HepG2 (cell line): Measurements from ENCODE around the gene NKX2-3. TPM values are rescaled to one million over a fixed set of nuclear protein-coding genes. Genes with fewer than 3 reads are reported as not detected.

Source experiments
- ATAC-seq: fragments of 200-7000 bp; cut with Tn5 transposase; 3 replicates; pipeline ENCODE4 v1.9.1; 2020; ENCODE audit warnings: mild to moderate bottlenecking, moderate library complexity
- BruUV-seq: library from RNA; stranded (reverse); fragments of 400-500 nt; replicated peaks from 2 replicates; lab custom pipeline; 2021; lab: Mats Ljungman, UMichigan
- CTCF ChIA-PET: fragments of 300-600 bp; formaldehyde crosslinking; extraction: SDS; loops from one replicate; lab custom pipeline; 2021; ENCODE audit warnings: low total read pairs, inconsistent platforms, low intra/inter-chr PET ratio; lab: Yijun Ruan, JAX
- POLR2A ChIA-PET: fragments of 350-600 bp; sonication (Branson Sonifier 250); formaldehyde crosslinking; loops from one replicate; lab custom pipeline; 2020; ENCODE audit warnings: antibody characterized with exemption, inconsistent platforms; lab: Yijun Ruan, JAX
- DNase-seq: peaks from one replicate; pipeline ENCODE4 v3.0.0-alpha.2; 2015; ENCODE audit warnings: low spot score
- FAIRE-seq: peaks from 3 replicates; lab custom pipeline; 2011; peaks lifted over from hg19 to GRCh38; lab: Jason Lieb, UNC
- H2AFZ ChIP-seq: one replicate; pipeline ENCODE4 v1.6.1; 2011; ENCODE audit warnings: low read length, inconsistent platforms
- H3K27ac ChIP-seq: fragments of 300-600 bp; 3 replicates; pipeline ENCODE4 v1.8.0; 2011; ENCODE audit warnings: mixed run types, mild to moderate bottlenecking, mixed read lengths, low read length, inconsistent platforms; ENCODE audit not compliant: insufficient read depth; ENCODE audit errors: extremely low read length
- H3K27me3 ChIP-seq, 2 experiments: fragments of 200-600 bp in 1 of 2; 2 replicates in 1 of 2; 3 replicates in 1 of 2; pipeline versions ENCODE4 v1.6.0 to v1.8.0; 2011; ENCODE audit warnings: low read length in 2 of 2, mild to moderate bottlenecking in 2 of 2, moderate library complexity in 2 of 2, inconsistent platforms in 1 of 2; ENCODE audit not compliant: insufficient read depth in 2 of 2, control insufficient read depth in 1 of 2
- H3K36me3 ChIP-seq, 2 experiments: fragments of 200-600 bp in 1 of 2; replicated peaks in 1 of 2; 2 replicates in 1 of 2; 3 replicates in 1 of 2; pipeline versions ENCODE4 v1.5.1 to v1.8.0; 2011; ENCODE audit warnings: low read length in 2 of 2, inconsistent platforms in 1 of 2; ENCODE audit not compliant: insufficient read depth in 2 of 2, control insufficient read depth in 1 of 2
- H3K4me1 ChIP-seq: 2 replicates; pipeline ENCODE4 v1.5.1; 2012; ENCODE audit warnings: low read length, inconsistent platforms; ENCODE audit not compliant: insufficient read depth
- H3K4me2 ChIP-seq: 2 replicates; pipeline ENCODE4 v1.6.0; 2011; ENCODE audit warnings: low read depth, low read length, inconsistent platforms
- H3K4me3 ChIP-seq, 3 experiments: fragments of 200-600 bp in 1 of 3; sonication (generic), shearing (Covaris generic) in 1 of 3; replicated peaks in 1 of 3; 2 replicates each; pipeline ENCODE4 v1.5.1; 2011 to 2016; ENCODE audit warnings: low read length in 3 of 3, inconsistent platforms in 2 of 3, low read depth in 2 of 3, mild to moderate bottlenecking in 2 of 3, control low read depth in 1 of 3, mixed read lengths in 1 of 3; ENCODE audit not compliant: insufficient read depth in 1 of 3
- H3K79me2 ChIP-seq: one replicate; pipeline ENCODE4 v1.6.1; 2011; ENCODE audit warnings: low read length, inconsistent platforms; ENCODE audit not compliant: insufficient read depth
- H3K9ac ChIP-seq: 2 replicates; pipeline ENCODE4 v1.6.0; 2011; ENCODE audit warnings: mild to moderate bottlenecking, low read depth, low read length, inconsistent platforms; ENCODE audit not compliant: insufficient read depth
- H3K9me3 ChIP-seq: 2 replicates; pipeline ENCODE4 v1.5.1; 2012; ENCODE audit warnings: mild to moderate bottlenecking, low read length
- H4K20me1 ChIP-seq: 2 replicates; pipeline ENCODE4 v1.6.0; 2011; ENCODE audit warnings: inconsistent platforms, mild to moderate bottlenecking, low read length, moderate library complexity; ENCODE audit not compliant: insufficient read depth
- ETV5 ChIP-seq: IDR thresholded peaks from 2 replicates; pipeline ENCODE4 v1.6.1; 2018; ENCODE audit warnings: missing biosample characterization, missing genetic modification reagents, inconsistent platforms, borderline replicate concordance
- HNF4G ChIP-seq, 2 experiments: sonication (generic) in 1 of 2; formaldehyde crosslinking in 1 of 2; IDR thresholded peaks; 2 replicates each; pipeline versions ENCODE4 v1.4.0 to v1.6.1; 2011 to 2020; ENCODE audit warnings: borderline replicate concordance in 2 of 2, low read depth in 2 of 2, mild to moderate bottlenecking in 2 of 2, low read length in 1 of 2, missing genetic modification reagents in 1 of 2, moderate library complexity in 1 of 2
- KDM5B ChIP-seq: sonication (generic); formaldehyde crosslinking; IDR thresholded peaks from 2 replicates; pipeline ENCODE4 v1.4.0; 2020; ENCODE audit warnings: missing genetic modification reagents, mild to moderate bottlenecking, borderline replicate concordance
- WGBS: methylation state at CpG from one replicate; pipeline ENCODE4 v1.1.6; 2017; ENCODE audit warnings: low lambda C conversion rate; 5-methylcytosine and 5-hydroxymethylcytosine counted together
- in situ Hi-C: cut with HindIII; loops from 2 replicates; pipeline ENCODE4 v1.10.0; 2017; ENCODE audit warnings: low pct_unique_long_range_greater_than_20kb; ENCODE audit not compliant: extremely low pct_ligation_motif_present
- intact Hi-C: fragments of 100-400 bp; cut with micrococcal nuclease; formaldehyde crosslinking; loops from one replicate; pipeline ENCODE4 v1.10.0; 2022; ENCODE audit not compliant: unreplicated experiment
- polyA plus RNA-seq, 8 experiments: library from polyadenylated mRNA; depleted of rRNA in 3 of 8; stranded (reverse) in 7 of 8; unstranded in 1 of 8; fragments of >200 nt; fragmentation: Illumina TruSeq in 4 of 8; extraction: Trizol in 4 of 8; gene quantifications; 2 replicates each; pipeline versions ENCODE4 v1.2.1 to v1.2.3, GENCODE V29; 2011 to 2016; ENCODE audit warnings: low read depth in 4 of 8, missing spikeins in 1 of 8, mixed read lengths in 1 of 8; ENCODE audit not compliant: insufficient read depth in 1 of 8
- total RNA-seq, 5 experiments: library from RNA; depleted of rRNA; stranded (reverse); fragments of >200 nt; fragmentation: Illumina TruSeq; extraction: Trizol; gene quantifications; 2 replicates each; pipeline ENCODE4 v1.2.3, GENCODE V29; 2016; ENCODE audit warnings: low read depth in 1 of 5
- TF ChIP-seq, protein P1 (sequence below): sonication (generic); formaldehyde crosslinking; IDR thresholded peaks from 2 replicates; pipeline ENCODE4 v1.4.0; 2020; ENCODE audit warnings: low read depth, missing genetic modification reagents
- TF ChIP-seq, protein P2 (sequence below): sonication (generic); formaldehyde crosslinking; IDR thresholded peaks from 2 replicates; pipeline ENCODE4 v1.4.0; 2020; ENCODE audit warnings: mild to moderate bottlenecking, missing genetic modification reagents

The NKX2-3 gene
- total and polyA plus RNA-seq, 2 of the 13 experiments (the other 11 are each of a cell fraction or from before 2014, with no cell fraction given): not detected

DNA sequence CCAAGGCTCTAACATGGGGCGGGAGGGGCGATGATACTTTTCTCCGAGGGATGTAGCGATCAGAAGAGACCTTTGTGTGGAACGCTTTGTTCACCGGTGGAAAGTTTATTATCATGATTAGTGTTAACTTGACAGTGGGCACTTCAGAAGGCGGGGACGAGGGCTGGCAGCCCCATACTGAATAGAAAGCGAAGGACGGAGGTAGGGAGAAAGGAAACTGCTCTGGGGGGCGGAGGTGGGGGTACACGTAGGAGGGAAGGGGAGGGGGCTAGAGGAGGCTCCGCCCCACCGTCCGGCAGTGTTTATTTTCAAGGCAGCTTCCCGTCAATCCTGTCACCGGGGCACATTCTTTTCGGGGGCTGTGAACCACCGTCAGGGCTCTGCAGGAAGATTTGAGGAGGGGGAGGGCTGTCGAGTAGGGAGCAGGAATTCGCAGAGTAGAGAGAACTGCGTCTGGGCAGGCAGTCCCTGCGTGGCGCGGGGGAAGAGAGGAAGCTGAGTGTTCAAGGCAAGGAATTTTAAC, 9.4 kb upstream of the NKX2-3 start:
- H3K36me3 ChIP-seq: no peaks in the 10 kb centered on the region
- H3K79me2 ChIP-seq: no peaks in the 10 kb centered on the region
- peak overlapping the region; percentile 77 for H3K4me2 ChIP-seq
- H3K9me3 ChIP-seq: no peaks in the 10 kb centered on the region
- WGBS: 17% methylated on average over 25 of the region's 25 CpGs
- ATAC-seq: no peak
- H3K4me3 ChIP-seq: peak overlapping the region; percentile 8 to 62 (median 26); a peak in 5 of 6 replicates
- DNase-seq: no peak
- no peak for FAIRE-seq
- intact Hi-C loops (no loop called here), in situ Hi-C loops (no loop called here)
- no peak overlapping the region for H3K27ac ChIP-seq
- POLR2A ChIA-PET: no interaction called here
- H3K4me1 ChIP-seq: peaks cover 44% of the 10 kb centered on the region
- TF ChIP-seq HNF4G (IDR thresholded peaks at IDR 0.05; ENCODE audit: borderline replicate concordance, low read depth, low read length) (no peak), HNF4G (CRISPR knock-in tag; IDR thresholded peaks at IDR 0.05; ENCODE audit: borderline replicate concordance, low read depth) (no peak), ETV5 (no peak), KDM5B (CRISPR knock-in tag) (no peak)
- TF ChIP-seq, protein P1, sequence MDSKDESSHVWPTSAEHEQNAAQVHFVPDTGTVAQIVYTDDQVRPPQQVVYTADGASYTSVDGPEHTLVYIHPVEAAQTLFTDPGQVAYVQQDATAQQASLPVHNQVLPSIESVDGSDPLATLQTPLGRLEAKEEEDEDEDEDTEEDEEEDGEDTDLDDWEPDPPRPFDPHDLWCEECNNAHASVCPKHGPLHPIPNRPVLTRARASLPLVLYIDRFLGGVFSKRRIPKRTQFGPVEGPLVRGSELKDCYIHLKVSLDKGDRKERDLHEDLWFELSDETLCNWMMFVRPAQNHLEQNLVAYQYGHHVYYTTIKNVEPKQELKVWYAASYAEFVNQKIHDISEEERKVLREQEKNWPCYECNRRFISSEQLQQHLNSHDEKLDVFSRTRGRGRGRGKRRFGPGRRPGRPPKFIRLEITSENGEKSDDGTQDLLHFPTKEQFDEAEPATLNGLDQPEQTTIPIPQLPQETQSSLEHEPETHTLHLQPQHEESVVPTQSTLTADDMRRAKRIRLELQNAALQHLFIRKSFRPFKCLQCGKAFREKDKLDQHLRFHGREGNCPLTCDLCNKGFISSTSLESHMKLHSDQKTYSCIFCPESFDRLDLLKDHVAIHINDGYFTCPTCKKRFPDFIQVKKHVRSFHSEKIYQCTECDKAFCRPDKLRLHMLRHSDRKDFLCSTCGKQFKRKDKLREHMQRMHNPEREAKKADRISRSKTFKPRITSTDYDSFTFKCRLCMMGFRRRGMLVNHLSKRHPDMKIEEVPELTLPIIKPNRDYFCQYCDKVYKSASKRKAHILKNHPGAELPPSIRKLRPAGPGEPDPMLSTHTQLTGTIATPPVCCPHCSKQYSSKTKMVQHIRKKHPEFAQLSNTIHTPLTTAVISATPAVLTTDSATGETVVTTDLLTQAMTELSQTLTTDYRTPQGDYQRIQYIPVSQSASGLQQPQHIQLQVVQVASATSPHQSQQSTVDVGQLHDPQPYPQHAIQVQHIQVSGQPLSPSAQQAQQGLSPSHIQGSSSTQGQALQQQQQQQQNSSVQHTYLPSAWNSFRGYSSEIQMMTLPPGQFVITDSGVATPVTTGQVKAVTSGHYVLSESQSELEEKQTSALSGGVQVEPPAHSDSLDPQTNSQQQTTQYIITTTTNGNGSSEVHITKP (CRISPR knock-in tag): no peak
- TF ChIP-seq, protein P2, sequence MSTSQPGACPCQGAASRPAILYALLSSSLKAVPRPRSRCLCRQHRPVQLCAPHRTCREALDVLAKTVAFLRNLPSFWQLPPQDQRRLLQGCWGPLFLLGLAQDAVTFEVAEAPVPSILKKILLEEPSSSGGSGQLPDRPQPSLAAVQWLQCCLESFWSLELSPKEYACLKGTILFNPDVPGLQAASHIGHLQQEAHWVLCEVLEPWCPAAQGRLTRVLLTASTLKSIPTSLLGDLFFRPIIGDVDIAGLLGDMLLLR (CRISPR knock-in tag): no peak
- CTCF ChIA-PET: no interaction called here
- no peak overlapping the region for H2AFZ ChIP-seq
- no peak overlapping the region for H3K9ac ChIP-seq
- peaks cover 12 to 85% of the 10 kb centered on the region in 2 experiments for H3K27me3 ChIP-seq
- no TSS peak for BruUV-seq
- no peaks in the 10 kb centered on the region for H4K20me1 ChIP-seq
